A549 (cell line): Measurements from ENCODE around the gene CHID1. TPM values are rescaled to one million over a fixed set of nuclear protein-coding genes. Genes with fewer than 3 reads are reported as not detected.

Experiments used
- ATAC-seq, 2 experiments: fragments of 200-7000 bp in 1 of 2; fragments of >200 bp in 1 of 2; cut with Nextera tagmentation in 1 of 2; cut with Tn5 transposase in 1 of 2; 3 replicates each; pipeline versions ENCODE4 v1.8.0 to v1.9.1; 2018 to 2020; ENCODE audit warnings: mild to moderate bottlenecking in 1 of 2, moderate library complexity in 1 of 2
- CTCF ChIA-PET: fragments of 300-600 bp; sonication (Branson Sonifier 250); formaldehyde crosslinking; extraction: SDS; loops from one replicate; lab custom pipeline; 2021; ENCODE audit warnings: antibody characterized with exemption, inconsistent platforms; lab: Yijun Ruan, JAX
- POLR2A ChIA-PET: fragments of 350-600 bp; formaldehyde crosslinking; extraction: SDS; loops from one replicate; lab custom pipeline; 2021; ENCODE audit warnings: antibody characterized with exemption, inconsistent platforms; lab: Yijun Ruan, JAX
- DNase-seq, 2 experiments: peaks; one replicate each; pipeline versions ENCODE4 v3.0.0 to v3.0.0-alpha.2; 2011 to 2016; ENCODE audit warnings: low read depth in 1 of 2, low spot score in 1 of 2
- FAIRE-seq: peaks from 2 replicates; lab custom pipeline; 2011; peaks lifted over from hg19 to GRCh38; lab: Jason Lieb, UNC
- H3K27ac ChIP-seq, 2 experiments: fragments of >200 bp; sonication (Bioruptor Twin); formaldehyde crosslinking; 3 replicates each; pipeline ENCODE4 v1.5.1; 2016 to 2017
- H3K4me1 ChIP-seq: fragments of >200 bp; sonication (Bioruptor Twin); formaldehyde crosslinking; 3 replicates; pipeline ENCODE4 v1.6.1; 2016
- H3K4me2 ChIP-seq: fragments of >200 bp; sonication (Bioruptor Twin); formaldehyde crosslinking; 3 replicates; pipeline ENCODE4 v1.6.1; 2016
- H3K4me3 ChIP-seq: fragments of >200 bp; sonication (Bioruptor Twin); formaldehyde crosslinking; 3 replicates; pipeline ENCODE4 v1.5.1; 2016
- H3K9me3 ChIP-seq: fragments of >200 bp; sonication (Bioruptor Twin); formaldehyde crosslinking; 3 replicates; pipeline ENCODE4 v1.6.1; 2016
- CEBPB ChIP-seq, 2 experiments: fragments of >200 bp in 1 of 2; sonication (Bioruptor Twin) in 1 of 2; formaldehyde crosslinking in 1 of 2; IDR thresholded peaks; 2 replicates each; pipeline ENCODE4 v1.6.1; 2012 to 2016
- FOSL2 ChIP-seq, 2 experiments: fragments of 450-650 bp in 1 of 2; fragments of >200 bp in 1 of 2; sonication (Bioruptor Twin) in 1 of 2; formaldehyde crosslinking; IDR thresholded peaks; 2 replicates each; pipeline versions ENCODE4 v1.5.0 to v1.6.1; 2016 to 2020; ENCODE audit warnings: mild to moderate bottlenecking in 1 of 2, moderate library complexity in 1 of 2
- HOXB5 ChIP-seq: fragments of 250-450 bp; sonication (Bioruptor Pico); IDR thresholded peaks from 2 replicates; pipeline ENCODE4 v1.5.0; 2020; ENCODE audit warnings: mild to moderate bottlenecking, moderate library complexity
- JUN ChIP-seq, 2 experiments: fragments of >200 bp; sonication (Bioruptor Twin); formaldehyde crosslinking; IDR thresholded peaks; 2 replicates in 1 of 2; 3 replicates in 1 of 2; pipeline ENCODE4 v1.6.1; 2016 to 2017
- JUNB ChIP-seq: fragments of >200 bp; sonication (Bioruptor Twin); formaldehyde crosslinking; IDR thresholded peaks from 2 replicates; pipeline ENCODE4 v1.6.1; 2016
- POLR2A ChIP-seq: IDR thresholded peaks from 2 replicates; pipeline ENCODE4 v1.6.1; 2012; ENCODE audit warnings: mild to moderate bottlenecking, low read length
- SMC3 ChIP-seq: fragments of >200 bp; sonication (Bioruptor Twin); formaldehyde crosslinking; IDR thresholded peaks from 3 replicates; pipeline ENCODE4 v1.6.1; 2018; ENCODE audit warnings: inconsistent platforms
- USF2 ChIP-seq: fragments of 450-650 bp; IDR thresholded peaks from 2 replicates; pipeline ENCODE4 v1.6.1; 2014; ENCODE audit warnings: antibody characterized with exemption
- ZSCAN20 ChIP-seq: fragments of 250-450 bp; sonication (Bioruptor Pico); IDR thresholded peaks from 2 replicates; pipeline ENCODE4 v1.8.0; 2022; ENCODE audit warnings: mild to moderate bottlenecking, moderate library complexity
- WGBS: methylation state at CpG from one replicate; pipeline ENCODE4 v1.1.6; 2017; ENCODE audit errors: missing lambda C conversion rate; 5-methylcytosine and 5-hydroxymethylcytosine counted together
- polyA plus RNA-seq, 4 experiments: library from polyadenylated mRNA; depleted of rRNA in 3 of 4; stranded (reverse); fragments of >200 nt; fragmentation: RNase III in 1 of 4; extraction: RNeasy Plus Mini Kit Qiagen cat#74134 plus additional on column Dnase treatment in 1 of 4; gene quantifications; 2 replicates in 3 of 4; 3 replicates in 1 of 4; pipeline ENCODE4 v1.2.3, GENCODE V29; 2011 to 2017
- TF ChIP-seq, protein P1 (sequence below): IDR thresholded peaks from 2 replicates; pipeline ENCODE4 v1.6.1; 2012
- TF ChIP-seq, protein P2 (sequence below): IDR thresholded peaks from 2 replicates; pipeline ENCODE4 v1.6.1; 2012
- TF ChIP-seq, protein P3 (sequence below): fragments of 200-600 bp; sonication (generic); IDR thresholded peaks from 2 replicates; pipeline ENCODE4 v1.6.1; 2016; ENCODE audit warnings: antibody characterized with exemption, mild to moderate bottlenecking, moderate library complexity

Gene CHID1
- polyA plus RNA-seq, 2 of the 4 experiments (the other 2 are of a cell fraction), result 53.8 to 70.6 TPM

DNA sequence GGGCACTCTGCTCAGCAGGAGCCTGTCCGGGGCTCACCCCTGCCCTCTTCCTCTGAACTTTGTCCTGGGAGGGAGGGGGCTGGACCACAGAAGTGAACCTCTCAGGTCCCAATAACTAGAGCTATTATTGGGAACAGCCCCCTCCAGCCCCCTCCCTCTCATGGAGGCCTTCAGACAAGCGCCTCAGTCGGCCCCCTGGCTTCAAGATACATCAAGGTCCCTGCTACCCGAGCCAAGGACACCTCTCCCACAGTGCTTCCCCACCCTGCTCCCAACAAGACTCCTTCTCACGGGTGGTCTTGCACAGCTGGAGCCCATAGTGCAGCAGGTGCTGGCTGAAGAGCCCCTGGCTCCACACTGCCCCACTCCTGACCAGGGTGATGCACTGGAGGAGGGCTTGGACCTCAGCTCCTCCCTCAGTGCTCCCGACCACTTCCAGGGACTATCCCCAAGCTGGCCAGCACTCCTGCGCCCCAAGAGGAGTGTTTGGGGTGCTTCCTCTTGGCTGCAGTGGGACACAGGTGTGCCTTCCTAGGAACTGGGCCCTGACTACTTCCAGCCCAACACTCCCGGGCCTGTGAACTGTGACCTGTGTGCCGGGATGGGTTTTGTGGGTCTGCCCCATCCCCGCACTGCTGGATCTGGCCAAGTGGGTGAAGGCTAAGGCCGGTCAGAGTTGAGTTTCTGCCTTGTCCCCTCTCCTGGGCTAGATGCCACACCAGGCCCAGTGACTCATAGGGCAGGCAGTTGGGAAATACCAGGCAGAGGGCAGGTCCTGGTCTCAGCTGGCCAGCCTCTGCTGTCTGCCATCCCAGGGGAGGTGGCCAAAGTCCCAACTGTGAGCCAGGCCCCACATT lies 89.7 kb downstream of the CHID1 start:
- DNase-seq, result peak; percentile 79 to 85
- ChIA-PET POLR2A (interaction anchor here (0.6 to 3.1 kb wide), 8 partner anchors 8 to 26 kb away, joined by 3 to 52 read pairs (median 21); partner anchors contain the start of genes CD151, CRACR2B, RPLP2 and TSPAN4), CTCF (interaction anchor here (0.7 to 1.7 kb wide), 2 partner anchors 9 to 13 kb away, joined by 3 to 10 read pairs; no protein-coding TSS in a partner anchor)
- ATAC-seq, result peak; percentile 42 to 54
- TF ChIP-seq JUNB, result peak; percentile 22; the same call in 1 of the 2 replicates
- 0 out of 2 replicates have a peak, but pooled peaks have one; percentile 31 for TF ChIP-seq POLR2A
- peak; percentile 63; the same call in 1 of the 2 replicates for TF ChIP-seq FOSL2 (IDR thresholded peaks at IDR 0.05)
- TF ChIP-seq FOSL2 (CRISPR knock-in tag; IDR thresholded peaks at IDR 0.05), result peak; percentile 95
- no peak for TF ChIP-seq HOXB5 (CRISPR knock-in tag)
- TF ChIP-seq USF2, result no peak
- TF ChIP-seq SMC3, result no peak
- TF ChIP-seq, protein P1, sequence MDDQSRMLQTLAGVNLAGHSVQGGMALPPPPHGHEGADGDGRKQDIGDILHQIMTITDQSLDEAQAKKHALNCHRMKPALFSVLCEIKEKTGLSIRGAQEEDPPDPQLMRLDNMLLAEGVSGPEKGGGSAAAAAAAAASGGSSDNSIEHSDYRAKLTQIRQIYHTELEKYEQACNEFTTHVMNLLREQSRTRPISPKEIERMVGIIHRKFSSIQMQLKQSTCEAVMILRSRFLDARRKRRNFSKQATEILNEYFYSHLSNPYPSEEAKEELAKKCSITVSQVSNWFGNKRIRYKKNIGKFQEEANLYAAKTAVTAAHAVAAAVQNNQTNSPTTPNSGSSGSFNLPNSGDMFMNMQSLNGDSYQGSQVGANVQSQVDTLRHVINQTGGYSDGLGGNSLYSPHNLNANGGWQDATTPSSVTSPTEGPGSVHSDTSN, result peak; percentile 63; the same call in 1 of the 2 replicates
- TF ChIP-seq CEBPB (IDR thresholded peaks at IDR 0.05), result peak; percentile 70 to 94
- TF ChIP-seq, protein P2, sequence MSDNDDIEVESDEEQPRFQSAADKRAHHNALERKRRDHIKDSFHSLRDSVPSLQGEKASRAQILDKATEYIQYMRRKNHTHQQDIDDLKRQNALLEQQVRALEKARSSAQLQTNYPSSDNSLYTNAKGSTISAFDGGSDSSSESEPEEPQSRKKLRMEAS, result peak; percentile 42; the same call in 1 of the 2 replicates
- TF ChIP-seq JUN (IDR thresholded peaks at IDR 0.05), result peak in 1 of 2 experiments; percentile 56; a peak in 1 of 5 replicates
- peak; percentile 56 for FAIRE-seq
- H3K4me1 ChIP-seq, result peaks cover 48% of the 10 kb centered on the region
- peak overlapping the region; percentile 99 for H3K4me3 ChIP-seq
- peak overlapping the region; percentile 97 for H3K4me2 ChIP-seq
- WGBS, result 33% methylated on average over 9 of the region's 11 CpGs
- peak overlapping the region; percentile 87 to 90 for H3K27ac ChIP-seq
- no peaks in the 10 kb centered on the region for H3K9me3 ChIP-seq

- no peak for FAIRE-seq
- Histone ChIP-seq H3K4me1 (peaks cover 40% of the 10 kb centered on the region), H3K9me3 (no peaks in the 10 kb centered on the region), H3K27ac (peak overlapping the region; percentile 87 to 90), H3K4me2 (peak overlapping the region; percentile 97), H3K4me3 (peak overlapping the region; percentile 99)
- TF ChIP-seq, protein P2, result peak; percentile 39
- TF ChIP-seq POLR2A (0 out of 2 replicates have a peak, but pooled peaks have one; percentile 13), ZSCAN20 (CRISPR knock-in tag) (no peak)
- TF ChIP-seq, protein P3, sequence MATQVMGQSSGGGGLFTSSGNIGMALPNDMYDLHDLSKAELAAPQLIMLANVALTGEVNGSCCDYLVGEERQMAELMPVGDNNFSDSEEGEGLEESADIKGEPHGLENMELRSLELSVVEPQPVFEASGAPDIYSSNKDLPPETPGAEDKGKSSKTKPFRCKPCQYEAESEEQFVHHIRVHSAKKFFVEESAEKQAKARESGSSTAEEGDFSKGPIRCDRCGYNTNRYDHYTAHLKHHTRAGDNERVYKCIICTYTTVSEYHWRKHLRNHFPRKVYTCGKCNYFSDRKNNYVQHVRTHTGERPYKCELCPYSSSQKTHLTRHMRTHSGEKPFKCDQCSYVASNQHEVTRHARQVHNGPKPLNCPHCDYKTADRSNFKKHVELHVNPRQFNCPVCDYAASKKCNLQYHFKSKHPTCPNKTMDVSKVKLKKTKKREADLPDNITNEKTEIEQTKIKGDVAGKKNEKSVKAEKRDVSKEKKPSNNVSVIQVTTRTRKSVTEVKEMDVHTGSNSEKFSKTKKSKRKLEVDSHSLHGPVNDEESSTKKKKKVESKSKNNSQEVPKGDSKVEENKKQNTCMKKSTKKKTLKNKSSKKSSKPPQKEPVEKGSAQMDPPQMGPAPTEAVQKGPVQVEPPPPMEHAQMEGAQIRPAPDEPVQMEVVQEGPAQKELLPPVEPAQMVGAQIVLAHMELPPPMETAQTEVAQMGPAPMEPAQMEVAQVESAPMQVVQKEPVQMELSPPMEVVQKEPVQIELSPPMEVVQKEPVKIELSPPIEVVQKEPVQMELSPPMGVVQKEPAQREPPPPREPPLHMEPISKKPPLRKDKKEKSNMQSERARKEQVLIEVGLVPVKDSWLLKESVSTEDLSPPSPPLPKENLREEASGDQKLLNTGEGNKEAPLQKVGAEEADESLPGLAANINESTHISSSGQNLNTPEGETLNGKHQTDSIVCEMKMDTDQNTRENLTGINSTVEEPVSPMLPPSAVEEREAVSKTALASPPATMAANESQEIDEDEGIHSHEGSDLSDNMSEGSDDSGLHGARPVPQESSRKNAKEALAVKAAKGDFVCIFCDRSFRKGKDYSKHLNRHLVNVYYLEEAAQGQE, result 0 out of 2 replicates have a peak, but pooled peaks have one; percentile 5
- TF ChIP-seq, protein P1, result 0 out of 2 replicates have a peak, but pooled peaks have one; percentile 51
- ChIA-PET POLR2A (interaction anchor here (0.6 to 3.1 kb wide), 11 partner anchors 9 to 43 kb away, joined by 3 to 52 read pairs (median 9); partner anchors contain the start of genes CD151, CRACR2B, RPLP2 and TSPAN4), CTCF (interaction anchor here (0.7 to 1.7 kb wide), 3 partner anchors 8 to 20 kb away, joined by 3 read pairs; no protein-coding TSS in a partner anchor)
- peak; percentile 77 to 92 for DNase-seq
- ATAC-seq, result peak; percentile 36 to 64
- 8% methylated on average over 31 of the region's 47 CpGs for WGBS
Measured at GRCh38 chr11:819943-820649, 90.5 kb downstream of the CHID1 start.
